ENCODE data around the gene ADAMTS7. TPM values are rescaled to one million over a fixed set of nuclear protein-coding genes. Genes with fewer than 3 reads are reported as not detected.
"Not testable (repeated sequence)": the region's sequence is repeated elsewhere in the genome, so short reads cannot be mapped to it uniquely, and the experiment has no call there.

Gene ADAMTS7
- total RNA-seq, 1 donor from 2014 or later, result 13.2 TPM

GRCh38 chr15:78753751-78754535 lies 57.3 kb downstream of the ADAMTS7 start:
- DNase-seq (ENCODE audit: low spot score), result not testable (repeated sequence)

- DNase-seq (ENCODE audit: low spot score), result not testable (repeated sequence)
These were observed 58.0 kb downstream of the ADAMTS7 start for GRCh38 chr15:78753359-78753659.

- DNase-seq (ENCODE audit: low spot score), result peak; percentile 76
These were observed 58.5 kb downstream of the ADAMTS7 start for GRCh38 chr15:78752492-78753358.

- DNase-seq (ENCODE audit: low spot score), result peak; percentile 83
These were observed 59.7 kb downstream of the ADAMTS7 start for GRCh38 chr15:78751602-78751979.

GRCh38 chr15:78750974-78751601 lies 60.2 kb downstream of the ADAMTS7 start:
- peak; percentile 97 for DNase-seq (ENCODE audit: low spot score)

- peak; percentile 33 for DNase-seq (ENCODE audit: low spot score)
These were observed 60.7 kb downstream of the ADAMTS7 start for GRCh38 chr15:78750566-78750965.

GRCh38 chr15:78749831-78750230 lies 61.4 kb downstream of the ADAMTS7 start:
- peak; percentile 71 for DNase-seq (ENCODE audit: low spot score)

GRCh38 chr15:78747877-78748276 lies 63.4 kb downstream of the ADAMTS7 start:
- peak; percentile 9 for DNase-seq (ENCODE audit: low spot score)

GRCh38 chr15:78741674-78742073 lies 69.6 kb downstream of the ADAMTS7 start:
- not testable (repeated sequence) for DNase-seq (ENCODE audit: low spot score)

- peak; percentile 16 for DNase-seq (ENCODE audit: low spot score)
These were observed 70.4 kb downstream of the ADAMTS7 start for GRCh38 chr15:78740904-78741274.

- peak; percentile 82 for DNase-seq (ENCODE audit: low spot score)
These were observed 71.0 kb downstream of the ADAMTS7 start for GRCh38 chr15:78739996-78740903.

GRCh38 chr15:78739206-78739605 lies 72.1 kb downstream of the ADAMTS7 start:
- peak; percentile 64 for DNase-seq (ENCODE audit: low spot score)

GRCh38 chr15:78737931-78738558 lies 73.2 kb downstream of the ADAMTS7 start:
- DNase-seq (ENCODE audit: low spot score), result peak; percentile 39

- peak; percentile 30 for DNase-seq (ENCODE audit: low spot score)
These were observed 74.0 kb downstream of the ADAMTS7 start for GRCh38 chr15:78737187-78737820.

GRCh38 chr15:78736286-78736685 lies 75.0 kb downstream of the ADAMTS7 start:
- DNase-seq (ENCODE audit: low spot score), result peak; percentile 24

GRCh38 chr15:78734451-78735064 lies 76.7 kb downstream of the ADAMTS7 start:
- DNase-seq (ENCODE audit: low spot score), result peak; percentile 45

GRCh38 chr15:78732634-78733033 lies 78.6 kb downstream of the ADAMTS7 start:
- DNase-seq (ENCODE audit: low spot score), result peak; percentile 62

GRCh38 chr15:78730955-78731354 lies 80.3 kb downstream of the ADAMTS7 start:
- DNase-seq (ENCODE audit: low spot score), result peak; percentile 57

GRCh38 chr15:78728427-78728826 lies 82.8 kb downstream of the ADAMTS7 start:
- DNase-seq (ENCODE audit: low spot score), result not testable (repeated sequence)
